ENCODE data around the gene MAPK8IP1.

MAPK8IP1 gene

DNA sequence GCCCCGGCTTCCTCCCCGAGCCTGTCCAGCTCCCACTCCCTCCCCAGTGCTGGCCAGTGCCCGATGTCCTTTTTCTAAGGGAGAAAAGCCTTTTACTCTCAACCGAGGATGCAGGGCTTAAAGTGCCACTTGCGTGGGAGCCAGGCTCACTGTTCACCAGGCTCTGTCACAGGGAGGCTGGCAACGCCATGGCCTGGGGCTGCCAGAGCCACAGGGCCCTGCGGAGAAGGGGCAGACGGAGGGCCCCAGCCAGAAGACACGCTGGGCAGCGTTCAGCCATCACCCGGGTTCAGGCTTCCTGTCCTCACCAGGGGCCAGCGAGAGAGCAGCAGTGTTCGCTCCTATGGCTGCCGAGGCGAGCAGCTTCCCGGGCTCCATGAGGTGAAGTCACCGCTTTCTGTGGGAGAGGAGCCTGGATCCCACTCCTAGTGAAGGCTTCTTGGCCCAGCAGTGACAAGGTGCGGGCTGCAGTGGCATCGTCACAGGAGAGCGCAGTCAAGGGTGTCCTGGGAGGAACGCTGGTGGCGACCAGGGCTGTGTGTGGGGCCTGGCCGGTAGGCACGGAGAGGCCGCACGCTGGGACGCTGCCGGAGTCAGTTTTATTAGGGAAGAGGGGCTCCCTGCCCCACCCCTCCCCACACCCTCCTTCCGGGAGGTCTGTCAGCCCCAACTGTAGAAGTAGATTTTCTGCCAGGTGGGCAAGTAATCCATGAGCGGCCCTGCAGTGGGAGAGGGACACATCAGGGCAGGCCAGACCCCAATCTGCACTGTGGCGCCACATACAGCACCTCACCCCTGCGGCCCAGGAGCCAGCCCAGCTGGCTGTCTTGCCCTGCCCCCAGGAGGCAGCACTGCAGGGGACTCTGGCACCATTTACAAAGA, 24.4 kb downstream of the MAPK8IP1 start:
- DNase-seq (ENCODE audit: low spot score) = no peak

DNA sequence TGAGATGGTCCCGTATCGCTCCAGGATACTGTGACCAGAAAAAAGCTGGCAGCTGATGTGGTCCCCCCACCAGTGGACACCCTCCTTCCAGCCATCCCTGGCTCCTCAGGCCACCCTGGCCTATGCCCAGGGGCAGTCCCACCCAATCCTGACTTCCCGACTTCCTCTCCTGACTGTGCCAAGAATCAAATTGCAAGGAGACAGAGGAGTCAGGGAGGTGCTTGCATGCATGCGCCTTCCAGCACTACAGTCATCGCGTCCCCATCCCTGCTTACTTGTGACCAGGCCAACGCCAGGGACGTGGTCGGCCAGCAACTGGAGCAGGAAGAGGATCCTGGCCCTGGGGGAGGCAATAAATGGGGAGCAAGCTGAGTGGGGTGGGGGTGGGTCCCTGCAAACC, 25.2 kb downstream of the MAPK8IP1 start:
- no peak for DNase-seq (ENCODE audit: low spot score)

DNA sequence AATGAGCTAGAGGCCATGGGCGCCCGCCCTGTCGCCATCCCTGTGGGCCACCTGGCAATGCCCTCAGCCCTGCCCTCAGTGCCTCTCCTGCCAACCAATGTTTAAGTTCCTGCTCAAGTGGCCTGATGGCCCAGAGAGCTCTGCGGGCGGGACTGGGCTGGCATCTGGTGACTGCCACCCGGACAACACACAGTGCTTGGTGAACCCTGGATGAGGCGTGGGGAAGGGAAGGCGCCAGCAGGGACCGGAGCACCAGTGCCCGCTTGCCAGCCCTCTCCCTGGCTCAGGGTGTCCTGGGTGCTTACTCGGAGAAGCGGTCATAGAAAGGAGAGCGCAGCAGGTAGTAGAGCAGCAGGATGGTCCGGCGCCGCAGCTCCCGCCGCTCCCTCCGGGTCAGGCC, 28.1 kb downstream of the MAPK8IP1 start:
- DNase-seq (ENCODE audit: low spot score) = no peak

DNA sequence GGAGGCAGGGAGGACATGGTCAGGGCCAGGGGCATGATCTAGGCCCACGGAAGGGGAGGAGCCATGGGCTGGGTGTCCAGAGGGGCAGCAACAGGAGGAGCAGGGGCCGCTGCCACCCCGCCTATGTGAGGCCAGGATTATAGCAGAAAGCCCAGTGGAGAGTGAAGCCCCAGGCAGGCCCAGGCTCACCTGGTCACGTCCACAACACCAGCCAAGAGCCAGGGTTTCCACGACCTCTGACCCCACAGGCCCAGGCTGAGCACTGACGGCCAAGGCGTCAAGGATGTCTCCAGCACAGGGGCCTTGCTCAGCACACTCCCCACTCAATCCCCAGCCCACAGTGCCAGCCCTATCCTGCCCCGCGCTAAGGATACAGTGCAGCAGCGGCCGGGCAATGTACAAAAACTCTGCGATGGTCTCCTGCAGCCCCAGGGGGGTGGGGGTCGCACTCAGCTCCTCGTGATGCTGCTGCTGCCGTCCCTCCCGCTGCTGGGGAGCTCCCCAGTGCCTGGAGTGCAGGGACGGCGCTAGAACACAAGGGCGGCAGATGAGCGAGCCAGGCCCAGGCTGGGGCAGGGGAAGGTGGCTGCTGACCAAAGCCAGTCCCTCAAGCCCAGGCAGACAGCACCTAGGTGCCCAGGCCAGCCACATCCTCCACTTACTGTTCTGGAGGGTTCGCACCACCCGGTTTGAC, 28.6 kb downstream of the MAPK8IP1 start:
- DNase-seq (ENCODE audit: low spot score) = no peak

DNA sequence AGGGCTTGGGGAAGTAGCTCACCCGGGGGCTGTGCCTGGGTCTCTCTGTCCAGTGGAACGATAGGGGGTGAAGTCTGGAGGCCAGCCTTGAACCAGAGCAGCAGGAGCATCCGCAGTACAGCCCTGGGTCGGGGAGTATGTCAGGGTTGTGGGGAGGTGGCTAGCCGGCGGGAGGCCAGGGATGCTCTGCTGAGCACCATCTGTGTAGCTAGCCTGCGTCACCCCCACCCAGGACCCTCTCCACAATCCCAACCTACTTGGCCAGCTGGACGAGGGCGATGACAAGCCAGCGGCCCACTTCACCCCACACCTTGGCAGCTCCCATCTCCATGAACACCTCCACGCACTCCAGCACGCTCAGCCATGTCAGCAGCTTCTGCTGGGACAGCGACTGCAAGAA, 30.0 kb downstream of the MAPK8IP1 start:
- no peak for DNase-seq (ENCODE audit: low spot score)

DNA sequence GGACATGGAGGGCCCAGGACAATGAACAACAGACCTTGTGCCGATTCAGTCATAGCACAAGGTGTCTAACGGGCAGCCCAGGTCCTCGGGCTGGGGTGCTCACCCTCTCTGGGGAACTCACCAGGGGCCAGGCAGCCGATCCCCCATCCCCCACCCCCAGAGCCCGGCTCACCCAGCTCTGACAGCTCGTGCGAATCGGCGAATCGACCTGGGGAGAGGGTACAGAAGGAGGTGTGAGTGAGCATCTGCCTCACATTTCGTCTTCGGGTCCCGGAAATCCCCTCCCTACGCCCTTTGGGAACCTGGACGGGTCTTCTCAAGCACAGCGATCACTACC, 31.8 kb downstream of the MAPK8IP1 start:
- DNase-seq (ENCODE audit: low spot score) = no peak

DNA sequence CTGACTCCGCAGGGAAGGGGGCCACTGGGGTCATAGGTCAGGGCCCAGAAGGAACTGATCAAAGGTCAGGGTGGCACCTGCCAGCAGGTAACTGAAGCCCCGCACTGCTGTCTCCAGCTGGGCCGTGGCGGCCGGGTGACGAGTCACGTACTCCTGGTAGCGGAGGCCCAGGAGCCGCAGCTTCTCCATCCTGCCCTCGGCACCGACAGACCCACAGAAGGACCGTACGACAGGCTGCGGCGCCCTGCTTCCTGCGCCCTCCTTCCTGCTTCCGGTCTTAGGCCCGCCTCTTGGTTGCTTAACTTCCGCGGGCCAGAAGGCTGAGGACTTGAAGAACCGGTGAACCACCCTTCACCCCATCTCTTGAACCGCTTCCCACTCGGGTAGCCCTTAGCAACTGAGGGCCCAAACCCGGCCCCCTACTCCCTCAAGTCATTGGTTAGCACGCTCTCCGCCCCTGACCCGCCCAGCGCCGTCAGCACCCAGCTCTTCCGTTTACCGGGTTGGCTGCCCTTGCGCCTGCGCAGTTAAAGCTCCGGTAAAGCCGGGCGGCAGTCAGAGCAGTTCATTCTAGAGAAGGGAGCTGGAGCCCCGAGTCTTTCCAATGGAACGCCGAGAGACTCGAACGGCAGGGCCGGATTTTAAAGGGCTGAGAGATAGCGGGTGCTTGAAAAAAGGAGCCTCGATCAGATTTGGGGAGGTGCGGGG, 32.3 kb downstream of the MAPK8IP1 start, which contains the start of gene PEX16:
Gene PEX16 (minus strand): TSS at position 255 of the 708 bp plus-strand sequence. CDS start 66 bp downstream, at position 189.
- DNase-seq (ENCODE audit: low spot score) = peak; percentile 99

DNA sequence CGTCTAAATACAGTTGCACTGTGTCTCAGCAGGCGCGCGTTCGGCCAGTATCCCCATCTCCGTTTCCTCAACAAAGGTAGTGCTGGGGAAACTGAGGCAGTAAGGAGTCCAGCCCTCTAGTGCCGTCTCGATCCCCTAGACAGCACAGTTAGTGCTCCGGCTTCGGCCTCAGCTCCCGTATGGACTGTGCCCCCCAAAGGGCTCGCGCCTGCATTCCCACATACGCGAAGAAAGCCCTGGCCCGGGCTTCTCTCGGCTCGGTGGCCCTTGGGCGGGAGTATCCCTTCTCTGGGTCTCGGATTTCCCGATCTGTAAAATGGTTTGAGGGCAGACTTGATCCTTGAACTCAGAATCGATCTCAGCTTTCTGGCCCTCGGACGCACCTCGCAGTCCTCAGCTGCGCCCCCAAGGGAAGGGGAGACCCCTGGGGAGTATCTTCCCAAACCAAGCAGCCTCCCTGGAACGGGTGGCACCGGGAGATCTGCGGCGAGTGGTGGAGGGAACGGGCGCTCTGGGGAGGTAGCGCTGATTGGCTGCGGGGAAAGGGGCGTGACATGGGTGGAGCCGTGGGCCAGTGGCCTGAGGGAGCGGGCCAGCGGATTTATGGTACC, 33.0 kb downstream of the MAPK8IP1 start:
- DNase-seq (ENCODE audit: low spot score) = peak; percentile 98

DNA sequence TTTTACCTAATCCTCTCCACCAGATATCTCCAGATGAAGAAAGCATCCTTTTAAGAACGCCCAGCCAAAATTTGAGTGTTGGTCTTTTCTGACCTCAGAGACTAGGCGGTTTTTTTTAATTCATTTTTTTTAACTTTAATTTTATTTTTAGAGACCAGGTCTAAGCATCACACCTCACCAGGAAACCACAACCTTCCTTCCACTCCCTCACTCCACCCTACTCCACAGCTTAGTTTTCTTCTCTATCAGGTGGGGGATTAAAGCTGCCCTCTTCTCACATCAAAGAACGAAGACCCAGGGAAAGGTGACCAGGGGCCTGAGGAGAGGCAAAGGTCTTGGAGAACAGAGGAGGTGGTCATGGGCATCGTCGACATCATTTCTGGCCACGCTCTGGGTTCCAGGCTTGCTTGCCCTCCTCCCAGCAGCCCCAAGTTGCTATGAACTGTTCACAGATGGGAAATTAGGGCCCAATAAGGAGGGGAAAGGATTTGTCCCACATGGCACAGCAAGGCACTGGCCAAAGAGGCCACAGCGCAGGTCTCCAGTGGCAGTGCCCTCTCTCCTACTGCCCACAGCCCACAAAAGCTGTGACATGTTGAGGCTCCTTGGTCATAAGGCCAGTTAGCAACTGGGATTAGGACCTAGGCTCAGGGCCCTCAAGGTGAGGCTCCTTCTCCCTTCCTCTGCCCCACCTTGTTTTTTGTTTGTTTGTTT, 33.7 kb downstream of the MAPK8IP1 start:
- no peak for DNase-seq (ENCODE audit: low spot score)

DNA sequence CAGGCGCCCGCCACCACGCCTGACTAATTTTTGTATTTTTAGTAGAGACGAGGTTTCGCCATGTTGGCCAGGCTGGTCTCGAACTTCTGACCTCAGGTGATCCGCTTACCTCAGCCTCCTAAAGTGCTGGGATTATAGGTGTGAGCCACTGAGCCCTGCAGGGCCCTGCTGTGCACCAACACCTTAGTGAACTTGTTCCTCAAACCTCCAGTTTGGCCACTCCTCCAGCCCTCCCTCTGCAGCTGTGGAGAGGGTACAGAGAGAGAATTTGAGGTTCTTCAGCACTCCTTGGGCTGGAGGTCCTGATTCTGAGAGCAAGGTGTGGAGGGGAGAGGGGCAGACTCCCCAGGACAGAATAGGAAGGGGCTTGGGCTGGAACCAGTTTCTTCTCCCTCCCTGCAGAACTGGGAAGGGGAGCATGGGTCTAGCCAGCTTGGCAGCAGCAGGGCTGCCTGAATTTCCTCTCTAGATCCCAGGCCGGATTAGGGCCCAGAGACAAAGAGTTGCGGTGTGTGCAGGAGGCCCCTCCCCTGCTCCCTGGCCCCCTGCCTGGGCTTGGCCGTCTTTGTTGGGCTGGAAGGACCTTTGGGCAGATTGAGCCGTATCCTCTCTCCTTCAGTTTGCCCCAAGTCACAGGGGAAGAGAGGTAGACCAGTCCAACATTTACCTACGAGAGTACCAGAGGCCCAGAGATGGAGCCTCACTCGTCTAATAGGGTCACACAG, 34.5 kb downstream of the MAPK8IP1 start:
- DNase-seq (ENCODE audit: low spot score) = no peak

DNA sequence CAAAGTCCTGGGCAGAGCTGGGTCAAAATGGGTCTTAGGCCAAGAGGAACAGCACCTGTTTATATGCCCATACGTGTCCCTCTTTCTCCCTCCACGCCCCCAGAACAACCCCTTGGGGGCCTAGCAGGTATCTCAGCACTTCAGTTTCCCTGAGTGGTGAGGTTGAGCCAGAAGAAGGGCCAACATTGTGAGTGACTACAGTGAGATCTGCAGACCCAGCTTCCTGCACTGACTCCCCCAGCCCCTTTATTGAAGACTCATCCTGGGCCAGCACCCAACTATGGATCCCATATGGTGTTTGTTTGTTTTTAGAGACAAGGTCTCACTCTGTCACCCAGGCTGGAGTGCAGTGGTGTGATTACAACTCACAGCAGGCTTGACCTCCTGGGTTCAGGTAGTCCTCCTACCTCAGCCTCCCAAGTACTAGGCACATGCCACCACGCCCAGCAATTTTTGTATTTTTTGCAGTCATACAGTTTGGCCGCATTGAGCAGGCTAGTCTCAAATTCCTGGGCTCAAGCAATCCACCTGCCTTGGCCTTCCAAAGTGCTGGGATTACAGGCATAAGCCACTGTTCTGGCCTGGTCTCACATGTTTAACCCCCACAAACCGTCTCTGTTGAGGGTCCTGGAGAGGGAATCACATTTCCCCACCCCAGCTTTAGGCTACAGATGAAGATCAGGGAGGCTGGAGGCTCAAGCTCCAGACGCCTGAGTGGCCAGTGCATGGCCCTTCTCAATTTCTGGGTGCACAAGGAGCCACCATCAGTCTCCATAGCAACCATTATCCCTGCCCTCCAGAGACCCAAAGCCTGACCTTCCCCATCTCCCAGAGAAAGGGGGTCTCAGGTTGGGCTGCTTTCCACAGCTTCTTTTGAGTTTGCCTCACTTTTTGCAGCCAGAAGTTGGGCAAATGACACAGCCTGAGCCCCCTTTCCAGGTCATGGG, 35.4 kb downstream of the MAPK8IP1 start:
- no peak for DNase-seq (ENCODE audit: low spot score)

DNA sequence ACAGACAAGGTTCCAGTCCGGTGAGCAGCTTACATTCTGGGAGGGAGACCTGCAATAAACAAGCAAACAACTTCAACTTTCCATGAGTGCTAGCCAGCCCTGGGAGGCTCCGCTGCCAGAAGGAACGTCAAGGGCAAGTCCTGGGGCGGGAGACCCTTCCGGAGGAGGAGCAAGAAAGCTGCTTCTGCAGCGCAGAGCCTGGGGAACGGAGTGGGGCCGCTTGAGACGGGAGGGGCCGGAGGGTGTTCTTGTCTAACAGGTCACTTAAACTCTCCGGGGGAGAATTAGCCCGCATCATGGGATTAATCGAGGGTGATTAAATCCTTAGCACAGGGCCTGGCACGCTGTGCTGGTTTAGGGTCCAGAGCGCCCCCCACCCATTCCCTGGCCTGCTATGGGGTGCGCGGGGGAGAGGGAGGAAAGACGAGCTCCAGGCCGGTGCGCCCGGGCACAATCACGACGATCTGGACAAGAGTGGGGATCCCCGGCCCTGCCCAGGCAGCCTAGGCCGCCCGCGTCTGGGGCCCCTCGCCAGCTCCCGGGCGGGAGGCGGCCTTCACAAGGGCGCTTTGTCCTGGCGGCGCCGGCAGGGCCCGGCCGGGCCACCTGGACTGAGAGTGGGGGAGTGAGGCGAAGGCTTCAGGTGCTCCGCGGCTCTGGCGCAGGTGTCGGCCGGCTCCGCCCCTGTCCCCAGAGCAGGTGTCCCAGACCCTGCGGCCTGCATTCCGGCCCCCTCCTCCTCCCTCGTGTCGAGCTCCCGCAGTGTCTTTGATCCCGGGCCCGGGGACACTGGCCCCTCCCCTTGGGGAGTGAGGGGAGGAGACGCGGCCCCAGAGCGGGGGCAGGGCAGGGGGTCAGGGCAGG, 36.3 kb downstream of the MAPK8IP1 start:
- peak; percentile 73 for DNase-seq (ENCODE audit: low spot score)

DNA sequence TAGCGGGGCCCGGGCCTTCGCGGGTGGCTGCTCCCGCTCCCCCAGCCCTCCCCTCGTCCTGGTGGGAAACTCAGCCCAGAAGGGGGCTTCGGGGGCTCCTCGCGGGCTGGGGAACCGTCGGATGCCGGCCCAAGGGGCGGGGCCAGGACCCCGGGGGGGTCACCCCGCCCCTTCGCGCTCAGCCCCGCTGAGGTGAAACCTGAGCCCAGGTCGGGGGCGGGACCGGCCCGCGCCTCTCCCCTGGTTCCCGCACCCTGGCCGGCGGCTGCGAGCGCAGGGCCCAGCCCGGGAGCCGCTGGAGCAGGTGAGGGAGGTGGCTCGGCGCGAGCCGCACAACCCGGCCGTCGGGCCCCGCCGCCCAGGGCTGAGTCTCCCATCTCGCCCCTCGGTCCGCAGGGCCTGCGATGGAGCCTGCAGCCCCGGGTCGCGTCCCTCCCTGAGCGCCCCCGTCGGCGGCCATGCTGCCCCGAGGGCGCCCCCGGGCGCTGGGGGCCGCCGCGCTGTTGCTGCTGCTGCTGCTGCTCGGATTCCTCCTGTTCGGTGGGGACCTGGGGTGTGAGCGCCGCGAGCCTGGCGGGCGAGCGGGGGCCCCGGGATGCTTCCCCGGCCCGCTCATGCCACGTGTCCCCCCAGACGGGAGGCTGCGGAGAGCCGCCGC, 37.1 kb downstream of the MAPK8IP1 start, which contains the start of gene LARGE2:
Gene LARGE2 (plus strand): TSS at position 232 of the 658 bp plus-strand sequence. CDS start 227 bp downstream, at position 459.
- DNase-seq (ENCODE audit: low spot score) = peak; percentile 85

DNA sequence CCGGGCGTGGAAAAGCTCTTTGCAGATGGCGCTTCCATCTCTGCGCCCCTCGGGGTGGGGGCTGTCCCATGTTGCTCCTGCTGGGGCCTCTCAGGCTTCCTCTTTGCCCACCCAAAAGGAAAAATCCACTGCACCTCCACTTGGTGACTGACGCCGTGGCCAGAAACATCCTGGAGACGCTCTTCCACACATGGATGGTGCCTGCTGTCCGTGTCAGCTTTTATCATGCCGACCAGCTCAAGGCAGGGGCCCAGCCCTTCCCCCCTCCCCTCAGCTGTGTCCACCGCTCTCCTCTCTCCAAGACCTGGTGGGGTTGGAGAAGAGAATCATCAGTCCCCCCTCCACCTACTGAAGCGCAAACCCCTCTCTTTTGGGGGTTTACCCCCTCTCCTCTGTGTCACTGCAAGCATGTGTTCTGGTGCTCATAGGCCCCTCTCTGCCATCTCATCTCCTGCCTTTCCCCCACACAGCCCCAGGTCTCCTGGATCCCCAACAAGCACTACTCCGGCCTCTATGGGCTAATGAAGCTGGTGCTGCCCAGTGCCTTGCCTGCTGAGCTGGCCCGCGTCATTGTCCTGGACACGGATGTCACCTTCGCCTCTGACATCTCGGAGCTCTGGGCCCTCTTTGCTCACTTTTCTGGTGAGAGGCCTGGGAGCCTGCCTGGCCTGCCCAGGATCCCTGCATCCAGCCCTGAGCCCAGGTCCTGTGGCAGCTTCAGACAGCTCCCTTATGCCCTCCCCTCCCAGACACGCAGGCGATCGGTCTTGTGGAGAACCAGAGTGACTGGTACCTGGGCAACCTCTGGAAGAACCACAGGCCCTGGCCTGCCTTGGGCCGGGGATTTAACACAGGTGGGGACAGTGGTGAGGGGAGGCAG, 38.8 kb downstream of the MAPK8IP1 start:
- no peak for DNase-seq (ENCODE audit: low spot score)

DNA sequence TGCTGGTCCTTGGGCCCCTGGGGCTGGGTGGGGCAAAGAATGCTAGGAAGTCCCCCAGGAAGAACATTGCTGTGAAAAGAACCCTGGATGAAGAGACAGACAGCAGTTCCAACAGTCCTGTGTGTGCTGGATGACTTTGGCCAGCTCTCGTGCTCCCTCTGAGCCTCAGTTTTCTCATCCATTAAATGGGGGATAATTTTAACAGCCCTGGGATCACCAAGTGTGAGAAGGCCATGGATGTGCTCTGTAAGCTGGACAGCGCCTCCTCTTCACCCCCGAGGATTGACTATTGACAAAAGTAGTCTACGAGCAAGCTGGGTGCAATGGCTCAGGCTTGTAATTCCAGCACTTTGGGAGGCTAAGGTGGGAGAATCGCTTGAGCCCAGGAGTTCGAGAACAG, 39.5 kb downstream of the MAPK8IP1 start:
- DNase-seq (ENCODE audit: low spot score) = no peak

DNA sequence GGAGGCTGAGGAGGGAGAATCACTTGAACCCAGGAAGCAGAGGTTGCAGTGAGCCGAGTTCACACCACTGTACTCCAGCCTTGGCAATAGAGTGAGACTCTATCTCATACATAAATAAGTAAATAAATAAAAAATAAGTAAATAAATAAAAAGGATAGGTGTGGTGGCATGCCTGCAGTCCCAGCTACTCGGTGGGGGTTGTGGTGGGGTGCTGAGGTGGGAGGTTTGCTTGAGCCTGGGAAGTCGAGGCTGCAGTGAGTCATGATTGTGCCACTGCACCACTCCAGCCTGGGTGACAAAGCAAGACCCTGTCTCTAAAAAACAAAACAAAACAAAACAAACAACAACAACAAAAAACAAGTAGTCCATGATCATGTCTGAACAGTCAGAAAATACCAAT, 40.1 kb downstream of the MAPK8IP1 start:
- no peak for DNase-seq (ENCODE audit: low spot score)

DNA sequence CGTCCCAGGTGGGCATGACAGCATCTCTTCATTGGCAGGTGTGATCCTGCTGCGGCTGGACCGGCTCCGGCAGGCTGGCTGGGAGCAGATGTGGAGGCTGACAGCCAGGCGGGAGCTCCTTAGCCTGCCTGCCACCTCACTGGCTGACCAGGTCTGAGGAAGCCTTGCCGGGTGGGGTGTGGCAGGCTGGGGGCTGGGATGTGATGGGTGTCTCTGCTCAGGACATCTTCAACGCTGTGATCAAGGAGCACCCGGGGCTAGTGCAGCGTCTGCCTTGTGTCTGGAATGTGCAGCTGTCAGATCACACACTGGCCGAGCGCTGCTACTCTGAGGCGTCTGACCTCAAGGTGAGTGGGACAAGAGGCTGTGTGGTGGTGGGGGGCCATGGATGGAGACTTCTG, 40.5 kb downstream of the MAPK8IP1 start:
- no peak for DNase-seq (ENCODE audit: low spot score)
